Endodermal cell (in vitro differentiated cells): Measurements from ENCODE around the gene CROCC2. TPM values are rescaled to one million over a fixed set of nuclear protein-coding genes. Genes with fewer than 3 reads are reported as not detected.

Experiments used
- DNase-seq: peaks from one replicate; pipeline ENCODE4 v3.0.0-alpha.2; 2017
- H3K27ac ChIP-seq: 2 replicates; pipeline ENCODE4 v1.5.1; 2013; ENCODE audit warnings: mild to moderate bottlenecking, low read depth, low read length, moderate library complexity
- H3K27me3 ChIP-seq: 2 replicates; pipeline ENCODE4 v1.6.1; 2013; ENCODE audit warnings: mild to moderate bottlenecking, low read length, moderate library complexity; ENCODE audit not compliant: insufficient read depth, control insufficient read depth, poor library complexity, severe bottlenecking
- H3K36me3 ChIP-seq: 2 replicates; pipeline ENCODE4 v1.7.0; 2013; ENCODE audit warnings: mild to moderate bottlenecking, low read length, moderate library complexity; ENCODE audit not compliant: control insufficient read depth, insufficient read depth
- H3K4me1 ChIP-seq: one replicate; pipeline ENCODE4 v1.7.0; 2013; ENCODE audit warnings: low read length; ENCODE audit not compliant: control insufficient read depth, insufficient read depth
- H3K4me3 ChIP-seq: 2 replicates; pipeline ENCODE4 v1.5.1; 2013; ENCODE audit warnings: mild to moderate bottlenecking, low read length, moderate library complexity
- H3K9ac ChIP-seq: 2 replicates; pipeline ENCODE4 v1.6.1; 2013; ENCODE audit warnings: mild to moderate bottlenecking, low read length, moderate library complexity; ENCODE audit not compliant: poor library complexity, severe bottlenecking; ENCODE audit errors: extremely low read depth
- H3K9me3 ChIP-seq: 2 replicates; pipeline ENCODE4 v1.6.1; 2013; ENCODE audit warnings: mild to moderate bottlenecking, low read length, moderate library complexity; ENCODE audit not compliant: control insufficient read depth
- H3K27ac Mint-ChIP-seq: 2 replicates; pipeline ENCODE4 v1.8.0; 2020; ENCODE audit warnings: mixed read lengths
- H3K27me3 Mint-ChIP-seq: 2 replicates; pipeline ENCODE4 v1.8.0; 2021; ENCODE audit warnings: mild to moderate bottlenecking, mixed read lengths; ENCODE audit not compliant: insufficient read depth
- H3K36me3 Mint-ChIP-seq: 2 replicates; pipeline ENCODE4 v1.8.0; 2020; ENCODE audit warnings: low read depth, mixed read lengths
- H3K4me1 Mint-ChIP-seq: 2 replicates; pipeline ENCODE4 v1.8.0; 2020; ENCODE audit warnings: mixed read lengths
- H3K4me3 Mint-ChIP-seq: 2 replicates; pipeline ENCODE4 v1.8.0; 2020; ENCODE audit warnings: mild to moderate bottlenecking, moderate library complexity, mixed read lengths
- H3K9me3 Mint-ChIP-seq: 2 replicates; pipeline ENCODE4 v1.8.0; 2020; ENCODE audit warnings: mild to moderate bottlenecking, mixed read lengths
- WGBS, 2 experiments: methylation state at CpG; one replicate each; pipeline versions ENCODE4 v1.1.5 to v1.1.7; 2013; ENCODE audit warnings: missing lambda C conversion rate in 2 of 2, mixed read lengths in 1 of 2; ENCODE audit not compliant: insufficient coverage in 1 of 2, insufficient read length in 1 of 2; 5-methylcytosine and 5-hydroxymethylcytosine counted together
- total RNA-seq, 2 donors: library from RNA; stranded (reverse); fragmentation: NEBNext Ultra II Directional in 1 of 2; extraction: Animal tissue kit (Norgen Biotek cat#: 25700) in 1 of 2; gene quantifications; 2 replicates in 1 of 2; 3 replicates in 1 of 2; pipeline ENCODE4 v1.2.1, GENCODE V29; 2021
- TF ChIP-seq, protein P1 (sequence below): fragments of 200-600 bp; sonication (generic); conservative IDR thresholded peaks from 2 replicates; pipeline ENCODE4 v1.5.0; 2021; ENCODE audit warnings: antibody characterized with exemption, mild to moderate bottlenecking

Gene CROCC2
- total RNA-seq, 2 donors from 2014 or later, result not detected

DNA sequence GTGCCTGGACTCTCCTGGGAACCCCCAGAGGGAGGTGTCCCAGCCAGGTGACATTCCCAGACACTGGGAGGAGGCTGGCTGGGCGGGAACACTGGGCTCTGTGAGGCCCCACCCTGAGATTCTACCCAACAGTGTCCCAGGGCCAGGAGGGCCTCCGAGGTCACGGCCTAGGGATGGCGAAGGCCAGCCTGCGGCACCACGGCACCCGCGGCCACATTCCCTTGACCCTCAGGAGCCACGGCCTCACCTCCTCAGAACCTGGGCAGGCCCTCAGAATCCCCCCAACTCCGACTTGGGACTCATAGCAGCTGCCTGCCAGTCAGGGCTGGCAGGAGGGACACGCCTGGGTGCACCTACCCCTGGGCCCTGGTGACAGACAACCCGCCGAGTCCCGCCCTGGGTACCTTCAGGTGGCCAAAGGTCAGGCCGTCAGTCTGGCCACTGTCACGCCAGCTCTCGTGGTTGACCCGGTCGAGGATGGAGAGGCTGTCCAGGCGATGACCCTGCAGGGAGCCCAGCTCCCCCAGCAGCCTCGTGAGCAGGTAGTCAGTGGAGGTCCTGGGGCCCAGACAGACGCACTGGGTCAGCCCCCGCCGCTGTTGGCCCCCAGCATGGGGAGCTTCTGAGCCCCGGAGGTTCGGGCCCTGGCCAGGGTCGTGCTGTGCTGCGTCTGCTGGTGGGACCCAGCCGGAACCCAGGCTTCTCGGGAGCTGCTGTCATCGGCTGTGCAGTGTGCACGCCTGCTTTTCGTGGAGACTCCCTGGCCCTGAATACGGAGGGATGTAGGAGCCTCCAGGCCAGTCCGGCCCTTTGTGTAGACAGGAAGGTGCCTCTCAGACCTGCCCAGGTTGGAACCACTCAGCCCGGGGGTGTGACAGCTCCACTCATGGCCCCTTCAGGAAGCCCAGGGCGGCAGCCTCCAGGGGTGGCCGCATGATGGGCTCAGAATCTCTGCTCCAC is 16.3 kb upstream of the CROCC2 start:
- H3K27me3 ChIP-seq, result no peaks in the 10 kb centered on the region
- H3K4me3 ChIP-seq, result no peak overlapping the region
- Mint-ChIP-seq H3K4me1 (peaks cover 5% of the 10 kb centered on the region), H3K4me3 (no peak overlapping the region), H3K27me3 (no peaks in the 10 kb centered on the region), H3K9me3 (no peaks in the 10 kb centered on the region), H3K27ac (no peak overlapping the region), H3K36me3 (no peaks in the 10 kb centered on the region)
- no peaks in the 10 kb centered on the region for H3K36me3 ChIP-seq
- TF ChIP-seq, protein P1, sequence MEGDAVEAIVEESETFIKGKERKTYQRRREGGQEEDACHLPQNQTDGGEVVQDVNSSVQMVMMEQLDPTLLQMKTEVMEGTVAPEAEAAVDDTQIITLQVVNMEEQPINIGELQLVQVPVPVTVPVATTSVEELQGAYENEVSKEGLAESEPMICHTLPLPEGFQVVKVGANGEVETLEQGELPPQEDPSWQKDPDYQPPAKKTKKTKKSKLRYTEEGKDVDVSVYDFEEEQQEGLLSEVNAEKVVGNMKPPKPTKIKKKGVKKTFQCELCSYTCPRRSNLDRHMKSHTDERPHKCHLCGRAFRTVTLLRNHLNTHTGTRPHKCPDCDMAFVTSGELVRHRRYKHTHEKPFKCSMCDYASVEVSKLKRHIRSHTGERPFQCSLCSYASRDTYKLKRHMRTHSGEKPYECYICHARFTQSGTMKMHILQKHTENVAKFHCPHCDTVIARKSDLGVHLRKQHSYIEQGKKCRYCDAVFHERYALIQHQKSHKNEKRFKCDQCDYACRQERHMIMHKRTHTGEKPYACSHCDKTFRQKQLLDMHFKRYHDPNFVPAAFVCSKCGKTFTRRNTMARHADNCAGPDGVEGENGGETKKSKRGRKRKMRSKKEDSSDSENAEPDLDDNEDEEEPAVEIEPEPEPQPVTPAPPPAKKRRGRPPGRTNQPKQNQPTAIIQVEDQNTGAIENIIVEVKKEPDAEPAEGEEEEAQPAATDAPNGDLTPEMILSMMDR, result no peak
- peaks cover 4% of the 10 kb centered on the region for H3K4me1 ChIP-seq
- DNase-seq, result no peak
- no peak overlapping the region for H3K27ac ChIP-seq
- no peaks in the 10 kb centered on the region for H3K9me3 ChIP-seq
- 91 to 96% methylated on average over 22 to 38 of the region's 38 CpGs for WGBS, 2 experiments
- H3K9ac ChIP-seq, result no peak overlapping the region

DNA sequence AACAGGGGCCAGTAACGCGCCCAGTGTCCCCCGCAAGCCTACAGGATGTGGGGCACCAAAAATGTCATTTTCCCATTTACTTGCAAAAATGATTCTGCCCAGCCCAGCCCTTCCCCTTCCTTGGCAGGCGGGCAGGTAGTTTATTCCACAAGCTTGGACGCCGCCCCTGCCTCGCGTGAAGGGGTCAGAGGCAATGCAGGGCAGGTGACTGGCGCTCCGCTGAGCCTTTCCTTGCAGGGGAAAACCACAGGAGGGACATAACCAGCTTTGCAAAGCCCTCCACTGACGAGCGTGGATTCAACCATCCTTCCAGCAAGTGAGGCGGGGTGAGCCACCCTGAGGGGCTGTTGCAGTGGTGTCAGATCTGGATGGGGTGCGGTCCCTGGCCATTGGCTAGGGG is 15.4 kb upstream of the CROCC2 start:
- Histone ChIP-seq H3K4me1 (no peaks in the 10 kb centered on the region), H3K27ac (no peak overlapping the region), H3K36me3 (no peaks in the 10 kb centered on the region), H3K9ac (no peak overlapping the region), H3K4me3 (no peak overlapping the region), H3K27me3 (no peaks in the 10 kb centered on the region), H3K9me3 (no peaks in the 10 kb centered on the region)
- WGBS, 2 experiments, result 88 to 91% methylated on average over 6 to 14 of the region's 14 CpGs
- no peak for DNase-seq
- no peaks in the 10 kb centered on the region for H3K9me3 Mint-ChIP-seq
- H3K4me3 Mint-ChIP-seq, result no peak overlapping the region
- no peaks in the 10 kb centered on the region for H3K36me3 Mint-ChIP-seq
- no peaks in the 10 kb centered on the region for H3K27me3 Mint-ChIP-seq
- H3K4me1 Mint-ChIP-seq, result peaks cover 2% of the 10 kb centered on the region
- TF ChIP-seq, protein P1, result no peak
- H3K27ac Mint-ChIP-seq, result no peak overlapping the region

DNA sequence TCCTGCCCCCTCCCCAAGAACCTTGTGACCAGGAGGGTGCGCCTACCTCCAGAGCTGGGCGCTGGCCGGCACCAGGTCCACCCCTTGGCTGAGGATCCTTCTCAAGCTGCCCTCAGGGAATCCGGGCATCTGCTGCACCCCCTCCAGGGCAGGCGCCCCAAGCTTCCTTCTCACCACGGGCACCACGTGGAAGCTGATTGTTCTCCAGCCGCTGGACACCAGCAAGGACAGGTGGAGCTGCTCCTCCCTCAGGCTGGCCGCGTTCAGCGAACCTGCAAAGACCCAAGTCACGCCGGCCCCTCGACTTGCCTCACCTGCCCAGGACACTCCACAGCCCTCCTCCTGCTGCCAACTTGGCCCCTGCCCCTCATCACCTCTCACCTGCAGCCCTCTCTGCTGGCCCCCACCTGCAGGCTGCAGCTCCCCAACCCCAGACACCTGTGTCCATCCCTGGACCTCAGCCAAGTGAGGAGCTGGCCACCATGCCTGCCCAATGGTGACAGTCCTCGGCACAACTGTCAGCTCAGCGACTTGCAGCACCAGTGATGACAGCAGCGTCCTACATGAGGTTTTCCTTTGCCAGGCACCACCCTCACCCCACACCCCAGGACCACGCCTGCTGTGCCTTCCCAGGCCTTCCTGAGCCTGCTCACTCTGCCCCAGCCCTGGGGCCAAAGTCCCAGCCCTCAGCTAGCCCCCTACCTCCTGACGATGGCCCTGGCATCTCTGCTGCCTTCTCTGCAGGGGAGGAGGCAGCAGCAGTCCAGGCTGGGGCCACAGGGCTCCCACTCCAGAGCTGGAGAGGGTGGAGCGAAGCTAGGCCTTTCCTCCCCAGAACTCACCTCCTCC is 14.4 kb upstream of the CROCC2 start:
- Mint-ChIP-seq H3K27ac (no peak overlapping the region), H3K36me3 (no peaks in the 10 kb centered on the region), H3K4me3 (no peak overlapping the region), H3K9me3 (no peaks in the 10 kb centered on the region), H3K27me3 (no peaks in the 10 kb centered on the region), H3K4me1 (peaks cover 2% of the 10 kb centered on the region)
- Histone ChIP-seq H3K27me3 (no peaks in the 10 kb centered on the region), H3K27ac (no peak overlapping the region), H3K9ac (no peak overlapping the region), H3K4me3 (no peak overlapping the region), H3K36me3 (no peaks in the 10 kb centered on the region), H3K9me3 (no peaks in the 10 kb centered on the region), H3K4me1 (no peaks in the 10 kb centered on the region)
- no peak for DNase-seq
- 92 to 93% methylated on average over 9 to 20 of the region's 20 CpGs for WGBS, 2 experiments
- TF ChIP-seq, protein P1, result no peak
